DOHH2 (cell line): ENCODE measurements around the gene TGM3.

Source experiments
- H3F3A ChIP-seq: fragments of 200-600 bp; sonication (generic), shearing (Covaris generic); 2 replicates; pipeline ENCODE4 v1.6.0; 2016; ENCODE audit warnings: antibody characterized with exemption, mild to moderate bottlenecking; ENCODE audit not compliant: control insufficient read depth, insufficient read depth
- H3K27ac ChIP-seq: fragments of 200-600 bp; sonication (generic); 2 replicates; pipeline ENCODE4 v1.5.1; 2014; ENCODE audit warnings: low read depth, mild to moderate bottlenecking, low read length, moderate library complexity
- H3K27me3 ChIP-seq: fragments of 200-600 bp; sonication (generic); 2 replicates; pipeline ENCODE4 v1.6.1; 2014; ENCODE audit warnings: mild to moderate bottlenecking, low read length, mixed read lengths; ENCODE audit not compliant: control insufficient read depth
- H3K36me3 ChIP-seq: fragments of 200-600 bp; sonication (generic); 2 replicates; pipeline ENCODE4 v1.6.1; 2014; ENCODE audit warnings: mild to moderate bottlenecking, low read length, moderate library complexity, mixed read lengths; ENCODE audit not compliant: control insufficient read depth
- H3K4me1 ChIP-seq: fragments of 200-600 bp; sonication (generic); 2 replicates; pipeline ENCODE4 v1.6.1; 2014; ENCODE audit warnings: mild to moderate bottlenecking, low read length, mixed read lengths; ENCODE audit not compliant: control insufficient read depth
- H3K4me2 ChIP-seq: fragments of 200-600 bp; sonication (generic); 2 replicates; pipeline ENCODE4 v1.6.0; 2014; ENCODE audit warnings: mild to moderate bottlenecking, low read length, moderate library complexity
- H3K4me3 ChIP-seq: fragments of 200-600 bp; sonication (generic); 2 replicates; pipeline ENCODE4 v1.5.1; 2014; ENCODE audit warnings: mild to moderate bottlenecking, low read length, mixed read lengths
- H3K79me2 ChIP-seq: fragments of 200-600 bp; sonication (generic); 2 replicates; pipeline ENCODE4 v1.6.1; 2014; ENCODE audit warnings: mild to moderate bottlenecking, low read length, mixed read lengths; ENCODE audit not compliant: control insufficient read depth
- H3K9me2 ChIP-seq: fragments of 200-600 bp; sonication (generic); replicated peaks from 2 replicates; pipeline ENCODE4 v1.6.1; 2014; ENCODE audit warnings: mild to moderate bottlenecking, low read length, mixed read lengths; ENCODE audit not compliant: control insufficient read depth
- H3K9me3 ChIP-seq: fragments of 200-600 bp; sonication (generic); 2 replicates; pipeline ENCODE4 v1.6.1; 2014; ENCODE audit warnings: antibody characterized with exemption, low read length, mixed read lengths; ENCODE audit not compliant: control insufficient read depth, insufficient read depth
- H4K20me1 ChIP-seq: fragments of 200-600 bp; sonication (generic); 2 replicates; pipeline ENCODE4 v1.6.0; 2014; ENCODE audit warnings: low read depth, mild to moderate bottlenecking, antibody characterized with exemption, low read length, moderate library complexity; ENCODE audit not compliant: control insufficient read depth, insufficient read depth
- EZH2phosphoT487 ChIP-seq: fragments of 200-600 bp; sonication (generic); IDR thresholded peaks from 2 replicates; pipeline ENCODE4 v1.6.1; 2017; ENCODE audit warnings: borderline replicate concordance, mild to moderate bottlenecking, antibody characterized with exemption, low read length, moderate library complexity, mixed read lengths
- TF ChIP-seq, protein P1 (sequence below): fragments of 200-600 bp; sonication (generic); IDR thresholded peaks from one replicate; pipeline ENCODE4 v1.5.1; 2014; ENCODE audit warnings: antibody characterized with exemption, mild to moderate bottlenecking, low read depth, low read length; ENCODE audit not compliant: poor library complexity, severe bottlenecking

TGM3 gene

DNA sequence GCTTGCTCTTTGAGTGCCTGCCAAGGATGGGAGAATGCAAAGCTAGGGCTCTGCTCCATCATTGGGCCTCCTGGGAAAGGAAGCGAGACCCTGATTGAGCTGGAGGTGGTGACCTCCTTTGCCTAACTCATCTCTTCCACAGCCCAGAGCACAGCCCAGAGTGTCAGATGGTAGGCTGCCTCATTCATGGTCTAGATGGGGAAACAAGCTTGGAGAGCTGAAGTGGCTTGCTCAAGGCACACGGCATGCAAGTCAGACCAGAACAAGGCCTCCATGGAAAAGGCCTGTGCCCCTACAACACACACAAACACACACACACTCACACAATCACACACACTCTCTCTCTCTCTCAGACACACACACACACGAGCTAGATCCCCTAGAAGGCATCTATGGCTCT, 17.5 kb downstream of the TGM3 start:
- Histone ChIP-seq H3K36me3 (no peaks in the 10 kb centered on the region), H3K79me2 (no peaks in the 10 kb centered on the region), H3K4me2 (no peak overlapping the region), H3K27me3 (no peaks in the 10 kb centered on the region), H3F3A (no peaks in the 10 kb centered on the region), H3K4me1 (no peaks in the 10 kb centered on the region), H3K27ac (no peak overlapping the region), H3K4me3 (no peak overlapping the region), H3K9me2 (no peaks in the 10 kb centered on the region), H4K20me1 (no peaks in the 10 kb centered on the region), H3K9me3 (no peaks in the 10 kb centered on the region)
- TF ChIP-seq, protein P1, sequence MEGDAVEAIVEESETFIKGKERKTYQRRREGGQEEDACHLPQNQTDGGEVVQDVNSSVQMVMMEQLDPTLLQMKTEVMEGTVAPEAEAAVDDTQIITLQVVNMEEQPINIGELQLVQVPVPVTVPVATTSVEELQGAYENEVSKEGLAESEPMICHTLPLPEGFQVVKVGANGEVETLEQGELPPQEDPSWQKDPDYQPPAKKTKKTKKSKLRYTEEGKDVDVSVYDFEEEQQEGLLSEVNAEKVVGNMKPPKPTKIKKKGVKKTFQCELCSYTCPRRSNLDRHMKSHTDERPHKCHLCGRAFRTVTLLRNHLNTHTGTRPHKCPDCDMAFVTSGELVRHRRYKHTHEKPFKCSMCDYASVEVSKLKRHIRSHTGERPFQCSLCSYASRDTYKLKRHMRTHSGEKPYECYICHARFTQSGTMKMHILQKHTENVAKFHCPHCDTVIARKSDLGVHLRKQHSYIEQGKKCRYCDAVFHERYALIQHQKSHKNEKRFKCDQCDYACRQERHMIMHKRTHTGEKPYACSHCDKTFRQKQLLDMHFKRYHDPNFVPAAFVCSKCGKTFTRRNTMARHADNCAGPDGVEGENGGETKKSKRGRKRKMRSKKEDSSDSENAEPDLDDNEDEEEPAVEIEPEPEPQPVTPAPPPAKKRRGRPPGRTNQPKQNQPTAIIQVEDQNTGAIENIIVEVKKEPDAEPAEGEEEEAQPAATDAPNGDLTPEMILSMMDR, result no peak
- no peak for TF ChIP-seq EZH2phosphoT487

DNA sequence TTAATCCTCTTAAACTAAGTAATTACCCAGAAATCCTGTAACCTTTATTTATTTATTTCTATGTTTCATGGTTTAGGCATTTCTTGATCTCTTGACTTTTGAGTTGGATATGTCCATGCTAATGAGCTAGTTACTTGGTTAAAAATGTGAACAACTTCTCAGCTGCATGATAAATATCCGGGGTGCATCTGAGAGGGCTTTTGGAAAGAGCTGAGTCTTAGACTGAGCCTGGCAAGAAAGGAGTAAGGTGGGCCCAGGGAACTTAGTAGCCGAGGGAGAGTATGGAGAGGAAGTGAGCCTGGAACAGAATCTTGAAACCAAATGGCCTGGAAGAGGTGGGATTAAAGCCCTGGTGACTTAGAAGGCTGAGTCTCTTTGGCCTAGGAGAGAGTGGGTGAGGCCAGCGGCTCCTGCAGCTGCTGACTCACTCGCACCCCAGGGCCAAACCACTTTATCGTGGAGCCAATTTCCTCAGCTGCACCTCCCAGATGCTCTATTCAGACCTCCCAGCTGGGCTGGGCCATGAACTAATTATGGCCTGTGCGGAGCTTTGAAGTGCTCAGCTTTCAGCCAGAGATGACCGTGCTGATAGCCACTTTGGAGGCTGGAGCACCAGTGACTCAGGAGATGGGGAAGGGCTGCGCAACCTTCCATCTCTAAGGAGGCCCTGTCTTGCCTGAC, 19.1 kb downstream of the TGM3 start:
- TF ChIP-seq EZH2phosphoT487, result no peak
- TF ChIP-seq, protein P1, result no peak
- Histone ChIP-seq H3F3A (no peaks in the 10 kb centered on the region), H3K36me3 (no peaks in the 10 kb centered on the region), H3K9me2 (no peaks in the 10 kb centered on the region), H3K4me2 (no peak overlapping the region), H4K20me1 (no peaks in the 10 kb centered on the region), H3K79me2 (no peaks in the 10 kb centered on the region), H3K9me3 (no peaks in the 10 kb centered on the region), H3K4me1 (no peaks in the 10 kb centered on the region), H3K4me3 (no peak overlapping the region), H3K27me3 (peaks cover 4% of the 10 kb centered on the region; the same call in 1 of the 2 replicates), H3K27ac (no peak overlapping the region)

DNA sequence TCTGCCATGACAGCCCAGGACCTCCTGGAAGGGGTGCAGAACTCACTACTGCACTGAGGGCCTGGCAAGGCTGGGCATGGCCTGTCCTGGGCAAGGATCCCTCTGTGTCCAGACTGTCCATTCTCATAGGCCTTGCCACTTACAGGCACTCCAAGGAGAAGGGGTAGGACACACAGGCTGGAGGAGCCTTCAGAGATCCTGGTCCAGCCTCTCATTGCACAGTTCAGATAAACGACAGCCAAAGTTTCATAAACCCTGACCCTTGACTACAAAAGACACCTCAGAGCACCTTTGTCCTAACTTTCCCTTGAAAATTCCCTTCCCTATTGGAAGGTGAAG, 19.6 kb downstream of the TGM3 start:
- Histone ChIP-seq H3F3A (no peaks in the 10 kb centered on the region), H3K9me2 (no peaks in the 10 kb centered on the region), H3K4me2 (no peak overlapping the region), H3K27me3 (peaks cover 4% of the 10 kb centered on the region; the same call in 1 of the 2 replicates), H3K4me1 (no peaks in the 10 kb centered on the region), H3K27ac (no peak overlapping the region), H3K36me3 (no peaks in the 10 kb centered on the region), H4K20me1 (no peaks in the 10 kb centered on the region), H3K4me3 (no peak overlapping the region), H3K79me2 (no peaks in the 10 kb centered on the region), H3K9me3 (no peaks in the 10 kb centered on the region)
- TF ChIP-seq EZH2phosphoT487, result no peak
- TF ChIP-seq, protein P1, result no peak
